ENCODE measurements around the gene SYNJ2.

SYNJ2 gene

GRCh38 chr6:158124288-158124687 lies 142.6 kb downstream of the SYNJ2 start:
- H3K9me3 ChIP-seq (replicated peaks in 1 of 11) = no peaks in the 10 kb centered on the region
- no peaks in the 10 kb centered on the region for H3K4me1 ChIP-seq
- TF ChIP-seq Cebpa-rat (IDR thresholded peaks at IDR 0.05) = no peak
- peaks cover 0 to 80% (median 6%) of the 10 kb centered on the region in 11 experiments; a peak in 9 of 22 replicates for H3K36me3 ChIP-seq
- H3K4me3 ChIP-seq = no peak overlapping the region
- no peak overlapping the region for H3K9ac ChIP-seq
- no peaks in the 10 kb centered on the region for H4K20me1 ChIP-seq
- H3K4me2 ChIP-seq = no peak overlapping the region
- H3K27ac ChIP-seq = no peak overlapping the region
- H3K27me3 ChIP-seq = no peaks in the 10 kb centered on the region

DNA sequence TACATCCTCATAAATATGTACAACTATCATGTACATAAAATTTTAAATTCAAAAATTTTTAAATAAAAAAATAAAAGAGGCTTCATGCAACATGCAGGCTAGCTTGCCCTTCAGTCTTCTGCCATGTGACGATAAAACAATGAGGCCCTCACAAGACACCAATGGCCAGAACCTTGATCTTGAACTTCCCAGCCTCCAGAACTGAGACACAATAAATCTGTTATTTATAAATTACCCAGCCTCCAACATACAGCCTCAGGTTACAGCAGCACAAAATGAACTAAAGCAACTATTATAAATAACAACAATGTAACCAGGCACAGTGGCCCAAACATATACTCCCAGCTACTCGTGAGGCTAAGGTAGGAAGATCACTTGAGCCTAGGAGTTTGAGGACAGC lies 143.6 kb downstream of the SYNJ2 start:
- H3K27ac ChIP-seq = no peak overlapping the region
- no peak overlapping the region for H3K4me2 ChIP-seq
- no peak for TF ChIP-seq Cebpa-rat (IDR thresholded peaks at IDR 0.05)
- H3K36me3 ChIP-seq = peaks cover 0 to 80% (median 6%) of the 10 kb centered on the region in 11 experiments; a peak in 9 of 22 replicates
- H3K4me1 ChIP-seq = no peaks in the 10 kb centered on the region
- H4K20me1 ChIP-seq = no peaks in the 10 kb centered on the region
- H3K9me3 ChIP-seq (replicated peaks in 1 of 11) = no peaks in the 10 kb centered on the region
- H3K27me3 ChIP-seq = no peaks in the 10 kb centered on the region
- no peak overlapping the region for H3K9ac ChIP-seq
- H3K4me3 ChIP-seq = no peak overlapping the region

DNA sequence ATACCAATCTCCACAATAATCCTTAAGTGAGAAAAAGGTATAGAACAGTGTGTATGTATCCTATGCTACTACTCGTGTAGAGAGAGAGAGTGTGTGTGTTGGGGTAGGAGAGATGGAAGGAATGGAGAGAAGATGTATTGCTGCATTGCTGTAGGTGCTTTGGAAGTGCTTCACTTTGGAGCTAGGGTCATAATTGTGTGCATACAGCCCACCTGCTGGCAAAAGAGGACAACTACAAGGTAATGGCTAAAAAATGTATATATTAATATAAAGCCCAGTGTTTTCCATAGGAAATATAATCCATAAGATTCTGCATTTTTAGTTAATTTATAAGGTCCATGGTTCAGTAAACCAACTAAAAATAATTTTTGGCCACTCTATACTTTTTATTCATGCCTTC lies 150.3 kb downstream of the SYNJ2 start:
- H4K20me1 ChIP-seq = peaks cover 0 to 4% (median 0%) of the 10 kb centered on the region in 11 experiments; a peak in 1 of 22 replicates
- H3K27me3 ChIP-seq = no peaks in the 10 kb centered on the region
- peaks cover 0 to 35% (median 0%) of the 10 kb centered on the region in 11 experiments; a peak in 5 of 22 replicates for H3K36me3 ChIP-seq
- H3K4me2 ChIP-seq = no peak overlapping the region
- no peaks in the 10 kb centered on the region for H3K9me3 ChIP-seq (replicated peaks in 1 of 11)
- H3K4me3 ChIP-seq = no peak overlapping the region
- H3K9ac ChIP-seq = no peak overlapping the region
- peaks cover 0 to 4% (median 0%) of the 10 kb centered on the region in 10 experiments; a peak in 1 of 20 replicates for H3K4me1 ChIP-seq
- no peak overlapping the region for H3K27ac ChIP-seq
- TF ChIP-seq Cebpa-rat (IDR thresholded peaks at IDR 0.05) = no peak

GRCh38 chr6:158142789-158143188 lies 161.1 kb downstream of the SYNJ2 start:
- Histone ChIP-seq H3K4me1 (peaks cover 0 to 9% (median 0%) of the 10 kb centered on the region in 10 experiments; a peak in 4 of 20 replicates), H3K4me2 (no peak overlapping the region)

GRCh38 chr6:158143700-158144099 lies 162.0 kb downstream of the SYNJ2 start:
- Histone ChIP-seq H3K27me3 (no peaks in the 10 kb centered on the region), H3K4me3 (no peak overlapping the region), H3K9me3 (replicated peaks in 1 of 11) (no peaks in the 10 kb centered on the region), H3K27ac (no peak overlapping the region), H4K20me1 (no peaks in the 10 kb centered on the region), H3K4me1 (peaks cover 0 to 4% (median 0%) of the 10 kb centered on the region in 10 experiments; a peak in 4 of 20 replicates), H3K9ac (no peak overlapping the region), H3K36me3 (peaks cover 13 to 87% (median 31%) of the 10 kb centered on the region in 11 experiments; a peak in 21 of 22 replicates), H3K4me2 (no peak overlapping the region)
- no peak for TF ChIP-seq Cebpa-rat (IDR thresholded peaks at IDR 0.05)

More at GRCh38 chr6:158142789-158143188, 161.1 kb downstream of the SYNJ2 start:
- H3K9ac ChIP-seq = no peak overlapping the region
- TF ChIP-seq Cebpa-rat (IDR thresholded peaks at IDR 0.05) = no peak
- no peaks in the 10 kb centered on the region for H3K9me3 ChIP-seq (replicated peaks in 1 of 11)
- no peaks in the 10 kb centered on the region for H3K27me3 ChIP-seq
- H3K36me3 ChIP-seq = peaks cover 13 to 86% (median 31%) of the 10 kb centered on the region in 11 experiments; a peak in 21 of 22 replicates
- no peak overlapping the region for H3K27ac ChIP-seq
- H4K20me1 ChIP-seq = no peaks in the 10 kb centered on the region
- H3K4me3 ChIP-seq = no peak overlapping the region

Data from BLaER1 treated with 17β-estradiol and CSF1 and Interleukin-3, amounts not matched to agents 10 nM and 100 nM (cell line).